Measurements from ENCODE around the gene SFMBT2. TPM values are rescaled to one million over a fixed set of nuclear protein-coding genes. Genes with fewer than 3 reads are reported as not detected.
"Not testable (repeated sequence)": the region's sequence is repeated elsewhere in the genome, so short reads cannot be mapped to it uniquely, and the experiment has no call there.

SFMBT2 gene
- total RNA-seq, 4 donors from 2014 or later, result 7.6 to 15.4 (median 10.8) TPM

DNA sequence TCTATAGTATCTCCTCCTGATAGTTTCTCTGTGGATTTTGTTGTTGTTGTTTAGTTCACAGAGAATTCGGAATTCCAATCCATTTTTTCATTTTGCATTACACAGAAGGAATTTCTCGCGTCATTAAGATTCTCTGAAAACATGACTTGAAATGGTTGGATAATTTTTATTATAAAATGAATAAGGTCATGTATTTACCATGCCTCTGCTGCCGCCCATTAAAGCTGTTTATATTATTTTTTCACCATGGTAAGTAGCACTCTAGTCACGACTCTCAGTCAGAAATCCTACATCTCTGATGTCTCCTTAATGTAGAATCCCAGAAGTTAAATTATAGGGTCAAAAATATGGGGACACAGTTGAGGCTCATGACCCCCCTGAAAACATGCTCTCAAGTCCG is 19.1 kb downstream of the SFMBT2 start:
- intact Hi-C loops (cut with DNase I), result no loop called here
- no peak overlapping the region for H3K4me3 ChIP-seq
- H3K27ac ChIP-seq (replicated peaks in 1 of 4), result no peak overlapping the region
- 94% methylated on average over 6 of the region's 6 CpGs for WGBS
- no peaks in the 10 kb centered on the region for H3K27me3 ChIP-seq
- peaks cover 11 to 16% (median 14%) of the 10 kb centered on the region in 4 donors for H3K4me1 ChIP-seq
- DNase-seq (ENCODE audit: extremely low spot score), result no peak
- no peaks in the 10 kb centered on the region for H3K9me3 ChIP-seq
- TF ChIP-seq, protein P1, sequence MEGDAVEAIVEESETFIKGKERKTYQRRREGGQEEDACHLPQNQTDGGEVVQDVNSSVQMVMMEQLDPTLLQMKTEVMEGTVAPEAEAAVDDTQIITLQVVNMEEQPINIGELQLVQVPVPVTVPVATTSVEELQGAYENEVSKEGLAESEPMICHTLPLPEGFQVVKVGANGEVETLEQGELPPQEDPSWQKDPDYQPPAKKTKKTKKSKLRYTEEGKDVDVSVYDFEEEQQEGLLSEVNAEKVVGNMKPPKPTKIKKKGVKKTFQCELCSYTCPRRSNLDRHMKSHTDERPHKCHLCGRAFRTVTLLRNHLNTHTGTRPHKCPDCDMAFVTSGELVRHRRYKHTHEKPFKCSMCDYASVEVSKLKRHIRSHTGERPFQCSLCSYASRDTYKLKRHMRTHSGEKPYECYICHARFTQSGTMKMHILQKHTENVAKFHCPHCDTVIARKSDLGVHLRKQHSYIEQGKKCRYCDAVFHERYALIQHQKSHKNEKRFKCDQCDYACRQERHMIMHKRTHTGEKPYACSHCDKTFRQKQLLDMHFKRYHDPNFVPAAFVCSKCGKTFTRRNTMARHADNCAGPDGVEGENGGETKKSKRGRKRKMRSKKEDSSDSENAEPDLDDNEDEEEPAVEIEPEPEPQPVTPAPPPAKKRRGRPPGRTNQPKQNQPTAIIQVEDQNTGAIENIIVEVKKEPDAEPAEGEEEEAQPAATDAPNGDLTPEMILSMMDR (IDR thresholded peaks at IDR 0.05), result no peak
- TF ChIP-seq POLR2A (IDR thresholded peaks at IDR 0.05; ENCODE audit: low read depth) (no peak), EP300 (IDR thresholded peaks at IDR 0.05) (no peak), POLR2AphosphoS5 (IDR thresholded peaks at IDR 0.05) (no peak)
- no peaks in the 10 kb centered on the region for H3K36me3 ChIP-seq

DNA sequence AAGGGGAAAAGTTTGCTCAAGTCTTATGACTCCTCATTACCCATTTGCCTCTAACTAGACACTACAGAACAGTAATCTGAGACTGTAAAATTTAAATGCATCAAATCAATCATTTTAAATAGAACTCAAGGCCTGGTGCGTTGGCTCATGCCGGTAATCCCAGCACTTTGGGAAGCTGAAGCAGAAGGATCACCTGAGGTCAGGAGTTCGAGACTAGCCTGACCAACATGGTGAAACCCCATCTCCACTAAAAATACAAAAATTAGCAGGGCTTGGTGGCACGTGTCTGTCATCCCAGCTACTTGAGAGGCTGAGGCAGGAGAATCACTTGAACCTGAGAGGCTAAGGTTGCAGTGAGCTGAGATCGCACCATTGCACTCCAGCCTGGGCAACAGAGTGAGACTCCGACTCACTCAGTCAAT is 20.1 kb downstream of the SFMBT2 start:
- H3K27ac ChIP-seq (replicated peaks in 1 of 4); H3K27me3 ChIP-seq; intact Hi-C loops (cut with DNase I); DNase-seq (ENCODE audit: extremely low spot score); H3K36me3 ChIP-seq; H3K4me3 ChIP-seq; H3K9me3 ChIP-seq: not testable (repeated sequence)
- 87% methylated on average over 6 of the region's 6 CpGs for WGBS
- peaks cover 11 to 16% (median 14%) of the 10 kb centered on the region in 4 donors for H3K4me1 ChIP-seq

DNA sequence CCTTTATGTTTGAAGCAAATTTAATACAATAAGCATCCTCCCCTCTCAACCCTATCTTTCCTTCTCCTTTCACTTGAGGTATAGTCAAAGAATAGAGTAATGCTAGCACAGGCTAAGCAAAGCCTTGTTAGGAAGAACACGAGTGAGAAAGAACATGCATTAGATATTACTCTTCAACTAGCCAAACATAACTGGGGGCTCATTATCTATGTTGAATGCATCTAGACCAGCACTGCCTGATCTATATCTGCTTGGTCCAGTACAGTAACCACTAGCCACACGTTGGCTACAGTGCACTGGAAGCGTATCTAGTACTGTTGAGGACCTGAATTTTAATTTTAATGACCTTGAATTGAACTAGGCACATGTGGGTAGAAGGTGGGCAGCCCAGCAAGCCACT is 21.0 kb downstream of the SFMBT2 start:
- no peak for DNase-seq (ENCODE audit: extremely low spot score)
- Histone ChIP-seq H3K36me3 (no peaks in the 10 kb centered on the region), H3K27me3 (no peaks in the 10 kb centered on the region), H3K27ac (replicated peaks in 1 of 4) (no peak overlapping the region), H3K4me3 (no peak overlapping the region), H3K4me1 (peaks cover 11 to 16% (median 14%) of the 10 kb centered on the region in 4 donors), H3K9me3 (no peaks in the 10 kb centered on the region)
- WGBS, result 60% methylated on average over 3 of the region's 3 CpGs
- intact Hi-C loops (cut with DNase I), result no loop called here
- TF ChIP-seq POLR2AphosphoS5 (IDR thresholded peaks at IDR 0.05) (no peak), POLR2A (IDR thresholded peaks at IDR 0.05; ENCODE audit: low read depth) (no peak), EP300 (IDR thresholded peaks at IDR 0.05) (no peak)
- TF ChIP-seq, protein P1 (IDR thresholded peaks at IDR 0.05), result no peak

DNA sequence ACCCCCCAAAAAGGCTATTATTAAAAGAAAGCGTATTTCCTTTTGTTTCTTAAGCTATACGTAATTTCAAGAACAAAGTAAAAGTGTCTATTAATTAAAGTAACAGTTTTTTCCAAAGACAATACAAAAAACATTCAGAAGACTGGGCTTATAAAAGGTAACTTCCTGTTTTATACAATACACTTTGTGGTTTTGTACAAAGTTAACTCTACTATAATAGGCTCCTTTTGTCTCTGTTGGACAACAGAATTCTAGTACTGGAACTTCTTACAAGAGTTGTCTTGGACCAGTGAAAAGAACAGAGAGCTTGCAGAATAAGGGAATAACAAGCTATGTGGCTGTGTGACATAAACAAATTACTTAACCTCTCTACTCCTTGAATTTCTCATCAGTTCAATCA is 21.5 kb downstream of the SFMBT2 start:
- intact Hi-C loops (cut with DNase I), result no loop called here
- H3K4me3 ChIP-seq, result no peak overlapping the region
- peaks cover 11 to 16% (median 14%) of the 10 kb centered on the region in 4 donors for H3K4me1 ChIP-seq
- no peak for TF ChIP-seq POLR2A (IDR thresholded peaks at IDR 0.05; ENCODE audit: low read depth)
- TF ChIP-seq, protein P1 (IDR thresholded peaks at IDR 0.05), result no peak
- TF ChIP-seq POLR2AphosphoS5 (IDR thresholded peaks at IDR 0.05), result no peak
- TF ChIP-seq EP300 (IDR thresholded peaks at IDR 0.05), result no peak
- H3K27ac ChIP-seq (replicated peaks in 1 of 4), result no peak overlapping the region
- H3K36me3 ChIP-seq, result no peaks in the 10 kb centered on the region
- H3K27me3 ChIP-seq, result no peaks in the 10 kb centered on the region
- WGBS, result 71% methylated on average over 2 of the region's 2 CpGs
- no peaks in the 10 kb centered on the region for H3K9me3 ChIP-seq
- no peak for DNase-seq (ENCODE audit: extremely low spot score)

DNA sequence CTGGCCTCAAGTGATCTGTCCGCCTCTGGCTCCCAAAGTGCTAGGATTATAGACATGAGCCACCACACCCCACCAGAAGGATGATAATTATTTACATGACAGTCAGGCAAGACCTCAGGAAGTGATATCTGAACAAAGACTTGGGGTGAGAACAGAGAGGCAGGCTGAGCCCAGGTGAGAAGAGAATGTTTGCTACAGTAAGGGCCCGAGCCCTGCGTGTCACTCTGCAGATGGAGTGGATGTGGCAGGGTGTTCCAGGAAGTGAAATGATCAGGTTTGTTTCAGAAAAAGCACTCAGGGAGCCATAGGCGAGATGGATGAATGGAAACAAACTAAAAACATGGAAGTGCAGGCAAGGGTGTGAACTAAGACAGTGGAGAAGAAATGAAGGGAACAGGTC is 22.2 kb downstream of the SFMBT2 start:
- TF ChIP-seq POLR2AphosphoS5 (IDR thresholded peaks at IDR 0.05), result no peak
- TF ChIP-seq, protein P1 (IDR thresholded peaks at IDR 0.05), result no peak
- H3K27me3 ChIP-seq, result no peaks in the 10 kb centered on the region
- peaks cover 11 to 16% (median 14%) of the 10 kb centered on the region in 4 donors for H3K4me1 ChIP-seq
- no peak for DNase-seq (ENCODE audit: extremely low spot score)
- no peaks in the 10 kb centered on the region for H3K9me3 ChIP-seq
- 81% methylated on average over 4 of the region's 4 CpGs for WGBS
- H3K36me3 ChIP-seq, result no peaks in the 10 kb centered on the region
- no peak overlapping the region for H3K27ac ChIP-seq (replicated peaks in 1 of 4)
- no peak overlapping the region for H3K4me3 ChIP-seq
- intact Hi-C loops (cut with DNase I), result no loop called here

DNA sequence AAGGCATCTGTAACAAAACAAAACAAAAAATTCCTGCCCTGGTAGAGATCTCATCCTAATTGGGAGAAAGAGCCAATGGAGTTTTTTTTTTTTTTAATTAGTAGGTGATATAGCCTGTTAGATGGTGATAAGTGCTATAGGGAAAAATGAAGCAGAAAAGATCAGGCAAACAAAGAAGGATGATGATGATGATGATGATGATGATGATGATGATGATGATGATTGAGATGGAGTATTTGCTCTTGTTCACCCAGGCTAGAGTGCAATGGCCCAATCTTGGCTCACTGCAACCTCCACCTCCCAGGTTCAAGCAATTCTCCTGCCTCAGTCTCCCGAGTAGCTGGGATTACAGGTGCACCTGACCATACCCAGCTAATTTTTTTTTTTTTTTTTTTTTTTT is 22.7 kb downstream of the SFMBT2 start:
- H3K9me3 ChIP-seq; H3K27ac ChIP-seq (replicated peaks in 1 of 4); DNase-seq (ENCODE audit: extremely low spot score); intact Hi-C loops (cut with DNase I); H3K4me3 ChIP-seq; H3K36me3 ChIP-seq; H3K27me3 ChIP-seq: not testable (repeated sequence)
- peaks cover 11 to 16% (median 14%) of the 10 kb centered on the region in 4 donors for H3K4me1 ChIP-seq
- 81% methylated on average over 1 of the region's 1 CpG for WGBS

Data from esophagus muscularis mucosa (tissue), 4 donors.